Measurements from ENCODE around the gene ETV6.

Gene ETV6

DNA sequence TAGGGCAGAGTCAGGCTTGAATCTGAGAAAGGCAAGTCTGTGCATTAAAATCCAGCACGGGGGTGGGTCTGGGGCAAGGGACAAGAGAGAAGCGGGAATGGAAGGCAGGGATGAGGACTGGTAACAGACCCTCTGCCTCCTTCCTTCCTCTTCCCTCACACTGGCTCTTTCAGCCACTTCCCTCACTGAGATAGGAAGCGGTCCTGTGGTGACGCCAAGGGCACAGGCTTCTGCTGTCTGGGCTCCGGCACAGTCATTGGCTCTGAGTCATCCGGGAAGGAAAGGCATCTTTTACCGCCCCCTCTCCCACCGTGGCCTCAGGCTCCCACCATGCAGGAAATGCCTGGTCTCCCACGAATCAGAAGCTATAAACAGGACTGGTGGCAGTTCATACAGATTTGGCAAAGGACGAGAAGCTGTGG, 70.2 kb downstream of the ETV6 start:
- ATAC-seq = peak in 1 of 2 donors; percentile 53

DNA sequence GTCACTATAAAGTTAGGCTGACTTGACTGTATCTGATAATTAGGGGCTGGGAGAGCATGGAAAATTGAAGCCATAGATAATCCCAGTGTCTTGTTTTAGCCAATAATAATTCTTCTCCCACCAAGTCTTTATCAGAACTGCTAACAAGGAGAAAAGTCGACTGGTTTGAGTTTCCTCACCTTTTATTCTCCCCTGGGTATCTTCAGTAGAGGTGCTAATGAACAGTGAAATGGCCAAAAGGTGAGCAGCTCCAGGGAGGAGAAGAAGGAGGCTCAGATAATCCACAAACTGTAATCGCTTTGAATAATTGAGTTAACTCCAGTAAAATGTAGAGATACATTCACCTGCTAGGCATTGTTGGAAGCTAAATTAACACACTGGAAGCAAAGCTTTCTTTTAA, 72.6 kb downstream of the ETV6 start:
- ATAC-seq = no peak

DNA sequence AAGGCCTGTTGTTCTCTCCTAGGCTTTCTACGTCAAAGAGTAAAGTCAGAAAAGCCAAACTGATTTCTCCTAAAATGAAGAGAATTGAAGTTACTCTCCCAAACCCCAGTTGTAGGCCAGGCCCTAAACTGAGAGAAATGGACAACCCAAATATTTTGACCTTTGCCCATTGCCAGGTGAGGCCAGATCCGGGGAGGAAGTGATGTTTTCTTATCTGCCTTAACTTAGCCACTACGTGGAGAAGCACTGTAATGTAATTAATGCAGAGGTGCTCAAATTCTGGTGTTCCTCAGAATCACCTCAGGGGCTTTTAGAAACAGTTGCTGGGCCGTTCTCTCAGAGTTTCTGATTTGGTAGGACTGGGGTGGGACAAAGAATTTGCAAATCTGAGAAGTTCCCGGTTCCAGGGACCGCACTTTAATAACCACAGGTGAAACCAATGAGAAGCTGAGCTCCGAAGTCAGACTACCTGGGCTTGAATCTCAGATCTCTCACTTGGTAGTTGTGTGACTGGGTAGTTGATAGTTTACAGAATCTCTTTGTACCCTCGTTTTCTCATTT, 73.2 kb downstream of the ETV6 start:
- ATAC-seq = no peak

- ATAC-seq = no peak
Measured at GRCh38 chr12:11723993-11724392, 74.5 kb downstream of the ETV6 start.

DNA sequence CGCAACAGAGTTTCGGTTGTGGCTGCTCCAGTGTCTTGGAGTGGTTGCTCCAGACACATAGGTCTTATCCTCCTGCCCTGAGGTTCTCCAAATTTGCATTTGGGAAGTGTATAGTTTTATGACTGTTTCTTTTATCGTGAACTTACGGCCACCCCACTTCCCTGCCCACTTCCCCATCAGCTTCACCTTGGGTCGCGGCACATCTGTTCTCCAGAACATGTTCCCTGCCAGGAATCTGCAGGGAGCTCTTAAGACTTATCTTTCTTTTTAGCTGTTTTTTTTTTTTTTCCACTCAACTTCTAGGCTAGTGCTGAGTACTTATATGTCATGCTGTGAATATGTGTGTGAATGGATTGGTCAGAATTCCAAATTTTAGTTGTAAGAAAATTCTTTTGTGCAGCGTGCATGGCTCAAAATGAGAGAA, 75.4 kb downstream of the ETV6 start:
- no peak for ATAC-seq

DNA sequence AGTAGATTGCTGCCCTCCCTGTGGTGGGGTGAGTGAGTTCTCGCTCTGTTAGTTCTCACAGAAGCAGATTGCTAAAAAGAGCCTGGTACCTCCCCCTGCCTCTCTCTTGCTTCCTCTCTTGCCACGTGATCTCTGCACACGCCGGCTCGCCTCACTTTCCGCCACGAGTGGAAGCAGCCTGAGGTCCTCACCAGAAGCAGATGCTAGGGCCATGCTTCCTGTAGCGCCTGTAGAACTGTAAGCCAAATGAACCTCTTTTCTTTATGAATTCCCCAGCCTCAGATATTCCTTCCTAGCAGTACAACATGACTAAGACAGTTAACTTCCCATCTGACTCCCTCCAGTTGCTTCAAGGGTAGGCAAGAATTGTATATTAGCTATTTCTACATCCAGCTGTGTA, 76.2 kb downstream of the ETV6 start:
- no peak for ATAC-seq

DNA sequence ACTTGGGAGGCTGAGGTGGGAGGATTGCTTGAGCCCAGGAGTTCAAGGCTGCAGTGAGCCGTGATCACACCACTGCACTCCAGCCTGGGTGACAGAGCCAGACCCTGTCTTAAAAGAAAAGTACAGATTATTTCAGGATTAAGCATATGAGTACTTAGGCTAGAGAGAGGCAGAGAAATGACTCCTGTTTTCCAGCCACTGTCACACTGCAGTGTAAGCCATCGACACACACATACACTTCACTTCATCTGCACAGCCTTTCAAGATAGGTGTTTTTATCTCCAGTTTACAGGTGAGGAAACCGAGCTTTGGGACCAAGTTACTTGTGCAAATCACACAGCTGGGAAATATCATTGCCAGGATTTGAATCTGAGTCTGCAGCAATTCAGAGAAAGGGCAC, 77.2 kb downstream of the ETV6 start:
- ATAC-seq = no peak

DNA sequence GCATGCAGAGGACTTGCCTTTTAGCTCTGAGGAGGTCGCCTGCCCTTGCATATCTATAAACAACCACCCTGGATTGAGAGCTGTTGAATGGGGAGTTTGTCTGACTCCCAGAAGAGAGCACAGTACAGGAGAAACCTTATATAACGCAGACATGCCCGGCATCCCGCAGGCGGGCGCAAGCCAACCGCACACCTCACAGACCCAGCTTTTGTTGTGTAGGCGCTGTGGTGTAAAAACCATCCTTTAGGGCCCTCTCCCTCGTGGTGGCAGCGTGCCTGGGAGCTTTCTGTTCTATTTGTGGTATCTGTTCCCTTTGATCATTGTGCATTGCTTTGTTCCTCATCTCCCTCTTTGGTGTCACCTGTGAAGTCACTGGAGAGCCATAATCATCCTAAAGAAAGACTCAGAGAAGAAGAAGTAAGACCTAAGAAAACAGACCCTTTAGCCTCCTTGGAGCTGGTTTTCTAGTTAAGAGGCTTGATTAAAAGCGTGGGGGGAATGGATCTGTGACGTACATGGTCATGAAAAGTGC, 77.7 kb downstream of the ETV6 start:
- peak; percentile 26 to 49 for ATAC-seq

- no peak for ATAC-seq
Measured at GRCh38 chr12:11728154-11728755, 78.8 kb downstream of the ETV6 start.

- ATAC-seq = no peak
Measured at GRCh38 chr12:11729008-11729407, 79.5 kb downstream of the ETV6 start.

DNA sequence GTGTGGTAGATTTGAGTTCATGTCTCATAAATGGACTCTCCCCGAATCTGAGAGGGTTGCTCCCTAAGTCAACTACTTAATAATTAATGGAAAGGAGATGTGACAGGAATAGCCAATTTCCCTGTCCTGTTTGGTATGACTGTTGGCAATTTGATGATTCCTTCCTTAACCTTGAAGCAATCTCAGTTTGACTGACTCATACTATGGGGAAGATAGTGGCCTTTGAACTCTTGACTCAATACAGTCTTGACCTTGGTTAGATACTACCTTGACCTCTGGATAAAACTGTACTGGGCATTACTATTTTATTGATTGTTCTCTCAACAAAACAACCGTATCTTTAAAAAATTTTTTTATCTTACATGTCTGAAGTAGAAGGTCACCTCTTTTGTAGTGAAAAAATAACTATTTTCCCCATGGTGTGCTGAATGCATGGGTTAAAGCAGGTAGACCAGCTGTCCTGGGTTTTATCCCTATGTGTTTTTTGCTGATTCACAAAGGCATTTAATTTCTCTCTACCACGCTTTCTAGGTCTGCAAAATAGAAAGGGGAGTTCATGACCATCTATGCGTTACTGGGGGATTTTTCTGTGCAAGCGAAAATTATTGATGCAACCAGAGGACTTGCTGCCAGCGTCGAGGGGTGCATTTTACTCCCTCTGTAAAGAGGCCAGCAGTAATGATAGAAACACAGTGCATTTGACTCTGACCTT, 80.1 kb downstream of the ETV6 start:
- no peak for ATAC-seq

- ATAC-seq = no peak
Measured at GRCh38 chr12:11730299-11731041, 81.0 kb downstream of the ETV6 start.

DNA sequence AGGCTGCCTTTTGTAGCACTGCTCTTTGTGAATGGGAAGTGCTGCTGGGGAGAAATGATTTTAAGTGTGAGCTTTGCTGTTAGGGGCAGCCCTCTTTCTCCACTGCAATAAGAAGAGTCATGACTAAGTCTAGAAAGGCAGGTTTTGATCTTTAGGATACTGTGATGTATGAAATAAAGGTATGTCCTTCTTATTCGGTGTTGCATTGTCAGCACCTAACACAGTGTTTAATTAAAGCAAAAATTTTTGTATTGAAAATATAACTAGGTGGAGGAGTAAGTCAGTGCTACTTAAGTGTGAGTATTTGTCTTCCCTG, 81.5 kb downstream of the ETV6 start:
- peak in 1 of 2 donors; percentile 47 for ATAC-seq

DNA sequence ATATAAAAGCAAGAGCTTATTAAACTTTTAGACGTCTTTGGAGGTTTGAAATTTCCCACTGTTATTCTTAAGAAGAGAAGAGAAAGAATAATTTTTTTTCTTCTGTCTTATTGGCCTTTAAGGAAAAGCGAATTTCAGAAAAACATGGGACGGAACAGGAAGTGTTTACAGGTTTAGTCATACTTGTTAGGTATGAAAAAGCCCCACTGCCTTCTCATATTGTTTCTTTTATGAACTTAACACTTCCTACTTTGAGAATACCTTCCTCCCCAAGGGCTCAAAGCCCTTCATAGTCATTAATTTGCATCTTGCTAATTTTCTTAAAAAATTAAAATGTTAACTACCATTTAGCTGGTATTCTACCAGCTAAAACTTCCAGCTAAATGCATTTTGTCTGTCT, 82.0 kb downstream of the ETV6 start:
- ATAC-seq = peak in 1 of 2 donors; percentile 48

DNA sequence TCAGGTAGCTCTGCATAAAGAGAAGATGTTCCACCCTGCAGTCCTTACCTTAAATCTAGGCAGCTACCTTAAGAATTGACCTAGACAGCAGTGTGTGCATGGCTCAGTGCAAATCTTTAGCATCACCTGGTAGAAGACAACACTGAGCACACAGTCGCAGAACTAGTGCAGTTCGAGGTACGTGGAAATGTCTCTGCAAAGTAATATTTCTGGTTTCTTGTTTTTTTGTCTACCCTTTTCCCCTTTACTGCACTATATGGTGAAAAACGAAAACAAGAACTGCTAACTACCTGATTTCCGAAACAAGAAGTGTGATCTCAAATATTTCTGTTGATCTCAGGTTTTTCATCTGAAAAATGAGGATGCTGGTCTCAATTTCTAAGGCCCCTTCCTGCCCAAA, 82.5 kb downstream of the ETV6 start:
- no peak for ATAC-seq

DNA sequence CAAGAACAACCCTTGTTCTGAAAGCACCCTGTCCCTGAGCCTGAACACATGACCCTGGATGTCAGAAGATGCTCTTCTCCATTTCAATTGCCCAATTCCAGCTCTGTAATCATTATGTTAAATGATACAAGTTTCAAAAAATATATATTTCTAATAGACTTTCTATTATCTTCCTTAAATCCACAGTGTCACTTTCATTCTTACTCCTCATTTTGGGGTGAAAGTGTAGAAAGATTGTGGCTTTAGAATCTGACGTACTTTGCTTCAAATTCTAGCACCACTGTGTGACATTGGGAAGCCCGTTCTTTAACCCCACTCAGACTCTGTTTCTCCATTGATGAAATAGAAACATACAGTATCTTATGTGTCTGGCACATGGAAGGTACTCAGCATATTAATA, 83.2 kb downstream of the ETV6 start:
- no peak for ATAC-seq

DNA sequence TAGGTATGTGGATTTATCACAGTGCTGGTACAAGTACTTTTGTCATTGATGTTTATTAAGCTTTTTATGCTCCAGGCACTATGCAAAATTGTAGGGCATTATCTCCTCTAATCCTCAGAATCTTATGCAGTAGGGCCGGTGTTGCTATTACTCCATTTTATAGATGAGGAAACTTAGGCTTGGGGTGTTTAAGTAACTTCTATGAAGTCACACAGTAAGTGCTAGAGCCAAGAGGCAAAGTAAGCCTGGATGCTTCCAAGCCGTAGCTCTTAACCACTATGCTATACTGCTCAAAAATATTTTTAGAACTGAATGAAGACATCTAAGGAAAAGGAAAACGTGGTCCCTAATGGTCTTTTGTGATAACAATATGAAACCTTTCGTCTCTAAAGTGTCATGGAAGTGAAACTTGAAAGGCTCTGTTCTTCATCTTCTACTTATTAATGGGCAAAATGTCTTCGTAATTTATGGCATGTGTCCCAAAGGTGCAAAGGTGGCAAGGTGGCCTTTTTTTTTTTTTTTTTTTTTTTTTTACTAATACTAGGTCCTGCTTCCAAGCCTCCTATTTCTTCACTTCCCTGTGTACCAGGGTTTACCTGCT, 85.2 kb downstream of the ETV6 start:
- ATAC-seq = no peak

- ATAC-seq = no peak
Measured at GRCh38 chr12:11738450-11738849, 89.0 kb downstream of the ETV6 start.

GRCh38 chr12:11739980-11740577, 90.6 kb downstream of the ETV6 start:
- no peak for ATAC-seq

DNA sequence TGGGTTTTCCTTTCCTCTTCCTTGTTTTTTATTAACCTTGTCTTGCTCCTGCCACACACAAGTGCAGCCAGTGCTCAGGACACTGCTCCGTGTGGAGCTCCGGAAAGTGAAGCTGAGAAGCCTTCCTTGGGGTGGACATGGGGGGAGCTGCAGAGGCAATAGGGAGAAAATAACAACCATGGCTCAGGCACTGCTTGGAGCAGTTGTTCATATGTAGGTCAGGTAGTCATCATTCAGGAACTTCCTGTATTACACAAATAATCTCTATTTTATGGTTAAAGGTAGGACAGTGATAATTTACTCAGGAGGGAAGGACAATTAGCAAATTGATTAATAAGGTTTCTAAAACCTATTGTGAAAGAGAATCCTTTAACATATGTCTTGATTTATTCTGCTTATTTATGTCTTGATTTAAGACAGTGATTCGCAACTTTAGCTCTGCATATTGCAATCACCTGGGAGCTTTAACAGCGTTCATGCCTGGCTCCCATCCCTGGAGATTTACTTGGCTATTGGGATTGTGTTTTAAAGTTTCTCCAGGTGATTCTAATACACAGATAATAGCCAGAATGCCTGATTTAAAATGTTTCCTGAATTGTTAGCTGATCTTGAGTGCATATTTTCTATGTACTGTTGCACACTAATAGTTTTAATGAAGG, 92.1 kb downstream of the ETV6 start:
- ATAC-seq = no peak

DNA sequence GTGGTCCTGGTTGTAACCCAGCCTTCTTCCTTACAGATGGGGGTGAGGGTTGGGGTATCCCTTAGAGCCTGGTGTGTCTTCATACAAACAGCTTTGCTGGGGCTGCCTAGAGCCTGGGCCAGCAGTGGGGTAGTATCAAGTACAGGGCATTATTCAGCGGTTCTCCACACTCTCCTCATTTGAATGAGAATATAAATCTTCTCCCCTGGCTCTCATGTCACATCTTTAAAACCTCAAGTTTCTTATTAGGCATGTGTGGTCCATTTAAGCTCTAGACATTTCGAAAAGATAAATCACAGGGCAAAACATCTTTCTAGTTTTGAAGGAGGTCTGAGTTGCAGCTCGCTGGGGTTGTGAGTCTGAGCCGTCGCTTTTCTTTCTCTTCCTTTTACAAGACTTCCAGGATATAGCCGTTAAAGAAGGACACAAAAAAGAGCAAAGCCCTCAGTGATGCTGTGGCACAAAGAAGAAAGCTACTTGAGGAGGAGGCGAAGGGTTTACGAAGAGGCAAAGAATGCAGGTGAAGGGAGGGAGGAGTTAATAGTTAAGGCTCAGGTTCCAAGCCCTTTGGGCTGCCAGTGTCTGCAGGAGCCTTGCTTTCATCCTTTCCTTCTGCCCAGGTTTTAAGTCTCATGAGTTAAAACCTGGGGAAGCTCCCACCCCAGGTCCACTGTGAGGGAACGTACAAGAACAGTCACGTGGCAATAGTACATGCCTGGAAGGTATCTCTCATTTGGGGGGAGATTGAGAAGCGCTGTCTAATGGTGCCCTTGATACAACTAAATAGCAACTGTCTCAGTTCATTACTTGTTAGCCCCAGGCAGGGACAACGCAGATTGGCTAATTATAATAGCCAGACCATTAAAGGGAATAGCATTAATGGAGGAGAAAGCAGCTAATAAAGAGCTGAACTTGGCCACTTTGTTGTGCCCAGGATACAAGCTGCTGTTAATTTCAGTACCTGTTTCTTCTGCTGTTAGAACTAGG, 94.2 kb downstream of the ETV6 start:
- ATAC-seq = no peak
